Adrenal gland (tissue), 5 donors: ENCODE measurements around the gene MAP2.

ENCODE experiments used
- POLR2A ChIP-seq, 2 donors: fragments of 450-650 bp; IDR thresholded peaks; one replicate each; pipeline ENCODE4 v1.6.1; 2017; ENCODE audit warnings: antibody characterized with exemption in 2 of 2, mild to moderate bottlenecking in 2 of 2, moderate library complexity in 1 of 2
- TF ChIP-seq, protein P1 (sequence below), 6 experiments: fragments of 450-650 bp in 4 of 6; fragments of 200-600 bp in 2 of 6; sonication (generic) in 1 of 6; IDR thresholded peaks; 1 replicate in 5 of 6; 2 replicates in 1 of 6; pipeline versions ENCODE4 v1.5.1 to v1.8.0; 2016 to 2021; ENCODE audit warnings: antibody characterized with exemption in 6 of 6, mild to moderate bottlenecking in 2 of 6, moderate library complexity in 1 of 6
- donor health status: DM: no; HTN: no; CAD: no.

DNA sequence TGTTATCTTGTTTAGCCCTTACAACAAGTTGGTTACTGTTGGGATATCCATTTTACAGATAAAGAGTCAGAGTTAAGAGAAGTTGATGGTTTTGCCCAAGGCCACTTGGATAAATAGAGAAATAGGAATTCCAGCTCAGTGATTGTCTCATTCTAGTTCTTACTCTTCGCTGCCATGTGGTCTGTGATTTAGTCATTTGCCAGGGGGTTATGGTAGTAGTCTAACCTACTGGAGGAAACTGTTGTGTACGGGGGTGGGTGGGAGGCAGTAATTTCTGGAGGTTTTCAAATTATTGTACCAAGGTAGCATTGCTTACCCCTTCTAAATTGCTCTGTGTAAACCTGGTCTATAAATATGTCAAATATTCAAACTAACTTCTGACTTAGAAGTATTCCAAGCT, 110.4 kb downstream of the MAP2 start:
- TF ChIP-seq, protein P1, sequence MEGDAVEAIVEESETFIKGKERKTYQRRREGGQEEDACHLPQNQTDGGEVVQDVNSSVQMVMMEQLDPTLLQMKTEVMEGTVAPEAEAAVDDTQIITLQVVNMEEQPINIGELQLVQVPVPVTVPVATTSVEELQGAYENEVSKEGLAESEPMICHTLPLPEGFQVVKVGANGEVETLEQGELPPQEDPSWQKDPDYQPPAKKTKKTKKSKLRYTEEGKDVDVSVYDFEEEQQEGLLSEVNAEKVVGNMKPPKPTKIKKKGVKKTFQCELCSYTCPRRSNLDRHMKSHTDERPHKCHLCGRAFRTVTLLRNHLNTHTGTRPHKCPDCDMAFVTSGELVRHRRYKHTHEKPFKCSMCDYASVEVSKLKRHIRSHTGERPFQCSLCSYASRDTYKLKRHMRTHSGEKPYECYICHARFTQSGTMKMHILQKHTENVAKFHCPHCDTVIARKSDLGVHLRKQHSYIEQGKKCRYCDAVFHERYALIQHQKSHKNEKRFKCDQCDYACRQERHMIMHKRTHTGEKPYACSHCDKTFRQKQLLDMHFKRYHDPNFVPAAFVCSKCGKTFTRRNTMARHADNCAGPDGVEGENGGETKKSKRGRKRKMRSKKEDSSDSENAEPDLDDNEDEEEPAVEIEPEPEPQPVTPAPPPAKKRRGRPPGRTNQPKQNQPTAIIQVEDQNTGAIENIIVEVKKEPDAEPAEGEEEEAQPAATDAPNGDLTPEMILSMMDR (IDR thresholded peaks at IDR 0.05), result no peak
- TF ChIP-seq POLR2A (IDR thresholded peaks at IDR 0.05), result no peak
